Diencephalon (tissue), 1 donor: ENCODE data around the gene JAKMIP3. TPM values are rescaled to one million over a fixed set of nuclear protein-coding genes. Genes with fewer than 3 reads are reported as not detected.

Source experiments
- total RNA-seq: library from RNA; depleted of rRNA; stranded (reverse); fragments of >200 nt; gene quantifications from one replicate; pipeline ENCODE4 v1.2.3, GENCODE V29; 2014

Gene JAKMIP3
- 7.6 TPM for total RNA-seq

GRCh38 chr10:132065491-132066105 lies at the start of gene JAKMIP3:
Gene JAKMIP3, plus strand, starts transcription at chr10:132065946. Its CDS starts 38,863 bp downstream, at chr10:132104809.

Other genes starting within 250 kb of the JAKMIP3 start
- 62.3 TPM for gene PPP2R2D, start 164.9 kb upstream of the JAKMIP3 start, total RNA-seq
- gene BNIP3, start 84.0 kb upstream of the JAKMIP3 start, total RNA-seq = 44.8 TPM
- gene DPYSL4, start 121.0 kb downstream of the JAKMIP3 start, total RNA-seq = 50.3 TPM
- 22.4 TPM for gene STK32C, start 242.0 kb downstream of the JAKMIP3 start, total RNA-seq